ENCODE results near the gene PLCXD1.

PLCXD1 gene

GRCh38 chrX:316351-317325 lies 35.5 kb downstream of the PLCXD1 start:
- in situ Hi-C loops (cut with HindIII; ENCODE audit: low sequenced_read_pairs), result no loop called here
- TF ChIP-seq CTCF (IDR thresholded peaks at IDR 0.05; ENCODE audit: low read depth, low read length, missing control alignments), result no peak
- H3K4me3 ChIP-seq (ENCODE audit: low read depth, low read length), result no peak overlapping the region
- DNase-seq (ENCODE audit: low read depth), result no peak

GRCh38 chrX:317424-318067 lies 36.4 kb downstream of the PLCXD1 start:
- no peak for DNase-seq (ENCODE audit: low read depth)
- H3K4me3 ChIP-seq (ENCODE audit: low read depth, low read length), result peak overlapping the region; percentile 83
- in situ Hi-C loops (cut with HindIII; ENCODE audit: low sequenced_read_pairs), result no loop called here
- TF ChIP-seq CTCF (IDR thresholded peaks at IDR 0.05; ENCODE audit: low read depth, low read length, missing control alignments), result no peak

DNA sequence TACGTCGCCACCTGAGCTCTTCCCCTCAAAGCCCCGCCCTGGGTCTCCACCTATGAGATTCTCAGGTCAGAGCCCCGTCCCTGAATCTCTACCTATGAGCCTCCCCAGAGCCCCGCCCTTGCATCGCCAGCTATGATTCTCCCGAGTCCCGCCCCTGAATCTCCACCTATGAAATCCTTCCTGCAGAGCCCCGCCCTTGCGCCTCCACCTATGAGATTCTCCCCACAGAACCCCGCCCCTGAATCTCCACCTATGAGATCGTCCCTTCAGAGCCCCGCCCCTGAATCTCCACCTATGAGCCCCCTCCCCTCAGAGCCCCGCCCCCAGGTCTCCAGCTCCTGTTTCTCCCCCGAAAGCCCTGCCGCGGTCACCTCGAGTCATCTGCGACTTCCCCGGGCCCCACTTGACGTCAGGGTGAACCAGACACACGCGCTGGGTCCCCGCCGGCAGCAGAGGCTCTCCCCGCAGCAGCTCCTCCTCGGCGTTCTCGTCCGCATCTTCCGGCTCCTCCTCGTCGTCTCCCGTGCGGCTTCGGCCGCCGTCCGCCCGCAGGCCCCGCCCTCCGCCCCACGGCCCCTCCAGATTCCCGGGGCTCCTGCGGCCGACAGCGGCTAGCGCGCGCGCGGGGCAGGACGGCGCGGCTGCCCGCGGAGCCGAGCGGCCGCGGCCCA lies 37.0 kb downstream of the PLCXD1 start:
- in situ Hi-C loops (cut with HindIII; ENCODE audit: low sequenced_read_pairs), result no loop called here
- TF ChIP-seq CTCF (IDR thresholded peaks at IDR 0.05; ENCODE audit: low read depth, low read length, missing control alignments), result no peak
- H3K4me3 ChIP-seq (ENCODE audit: low read depth, low read length), result peak overlapping the region; percentile 83
- DNase-seq (ENCODE audit: low read depth), result peak; percentile 100

DNA sequence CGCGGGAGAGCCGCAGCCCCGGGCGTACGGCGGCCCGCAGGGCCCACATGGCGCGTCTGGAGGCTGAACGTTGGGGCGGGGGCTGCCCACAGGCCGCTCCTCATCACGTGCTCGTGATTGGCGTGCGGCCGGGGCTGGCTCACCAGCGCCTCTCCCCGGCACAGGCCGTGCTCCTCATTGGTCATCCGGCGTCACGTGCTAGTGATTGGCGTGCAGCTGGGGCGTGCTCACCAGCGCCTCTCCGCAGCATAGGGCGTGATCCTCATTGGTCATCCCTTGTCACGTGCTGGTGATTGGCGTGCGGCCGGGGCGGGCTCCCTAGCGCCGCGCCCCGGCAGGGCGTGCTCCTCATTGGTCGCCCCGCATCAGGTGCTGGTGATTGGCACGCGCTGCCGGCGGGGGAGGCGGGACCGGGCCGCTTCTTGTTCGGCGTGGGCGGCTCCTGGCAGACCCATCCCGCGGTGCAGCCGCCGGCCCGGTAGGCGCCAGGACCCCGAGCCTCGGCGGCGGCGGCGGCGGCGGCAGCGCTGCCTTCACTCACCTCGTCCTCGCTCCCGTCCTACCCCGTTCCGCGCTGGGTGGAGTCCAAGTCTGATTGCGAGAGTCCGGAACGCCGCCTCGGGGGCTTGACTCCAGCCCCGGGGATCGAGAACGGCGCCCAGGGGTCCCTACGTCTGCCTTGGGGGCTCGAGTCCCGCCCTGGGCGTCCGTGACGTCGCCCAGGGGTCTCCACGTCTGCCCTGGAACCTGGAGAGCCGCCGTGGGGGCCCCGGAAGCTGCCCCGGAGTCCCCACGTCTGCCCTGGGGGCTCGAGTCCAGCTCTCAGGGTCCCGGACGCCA lies 37.8 kb downstream of the PLCXD1 start, which contains the start of gene GTPBP6:
Gene GTPBP6 (minus strand): TSS at position 58 of the 840 bp plus-strand sequence. CDS start 9 bp downstream, at position 49.
- DNase-seq (ENCODE audit: low read depth), result peak; percentile 100
- H3K4me3 ChIP-seq (ENCODE audit: low read depth, low read length), result peak within 1 kb of the TSS; percentile 99
- TF ChIP-seq CTCF (IDR thresholded peaks at IDR 0.05; ENCODE audit: low read depth, low read length, missing control alignments), result peak; percentile 22
- in situ Hi-C loops (cut with HindIII; ENCODE audit: low sequenced_read_pairs), result no loop called here

DNA sequence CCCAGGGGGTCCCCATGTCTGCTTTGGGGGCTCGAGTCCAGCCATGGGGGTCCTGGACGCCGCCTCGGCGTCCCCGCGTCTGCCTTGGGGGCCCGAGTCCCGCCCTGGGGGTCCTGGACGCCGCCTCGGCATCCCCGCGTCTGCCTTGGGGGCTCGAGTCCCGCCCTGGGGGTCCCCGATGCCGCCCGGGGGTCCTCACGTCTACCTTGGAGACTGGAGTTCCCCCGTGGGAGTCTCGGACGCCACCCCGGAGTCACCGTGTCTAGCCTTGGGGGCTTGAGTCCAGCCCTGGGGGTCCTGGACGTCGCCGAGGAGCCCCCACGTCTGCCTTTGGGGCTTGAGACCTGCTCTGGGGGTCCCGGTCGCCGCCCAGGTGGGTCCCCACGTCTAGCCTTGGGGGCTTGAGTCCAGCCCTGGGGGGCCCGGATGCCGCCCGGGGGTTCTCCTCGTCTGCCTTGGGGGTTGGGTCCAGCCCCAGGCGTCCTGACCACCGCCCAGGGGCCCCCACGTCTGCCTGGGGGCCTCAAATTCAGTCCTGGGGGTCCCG lies 38.5 kb downstream of the PLCXD1 start:
- no peak for TF ChIP-seq CTCF (IDR thresholded peaks at IDR 0.05; ENCODE audit: low read depth, low read length, missing control alignments)
- peak overlapping the region; percentile 99 for H3K4me3 ChIP-seq (ENCODE audit: low read depth, low read length)
- DNase-seq (ENCODE audit: low read depth), result no peak
- in situ Hi-C loops (cut with HindIII; ENCODE audit: low sequenced_read_pairs), result no loop called here

Measured in astrocyte of the cerebellum (primary cell).